ENCODE data around the gene RANBP17.

GRCh38 chr5:171023508-171023907 is 161.7 kb downstream of the RANBP17 start:
- no peak for TF ChIP-seq FOXK2 (IDR thresholded peaks at IDR 0.05)
- TF ChIP-seq SUZ12 (IDR thresholded peaks at IDR 0.05) = no peak
- no peak for TF ChIP-seq CTBP1 (IDR thresholded peaks at IDR 0.05; ENCODE audit: borderline replicate concordance)
- TF ChIP-seq FOXM1 (IDR thresholded peaks at IDR 0.05; ENCODE audit: borderline replicate concordance) = no peak
- no peak for TF ChIP-seq ZNF384 (IDR thresholded peaks at IDR 0.05)
- no peak for TF ChIP-seq ARNT (IDR thresholded peaks at IDR 0.05)
- TF ChIP-seq HDGF (IDR thresholded peaks at IDR 0.05; ENCODE audit: borderline replicate concordance) = no peak

Measured in HEK293T (cell line).